GM18951 (cell line): ENCODE measurements around the gene COG8.

ENCODE experiments used
- POLR2A ChIP-seq: IDR thresholded peaks from 4 replicates; pipeline ENCODE4 v1.6.1; 2011; ENCODE audit warnings: mild to moderate bottlenecking; ENCODE audit not compliant: insufficient read length, insufficient read depth; ENCODE audit errors: extremely low read depth
- in situ Hi-C: fragments of 300-500 bp; cut with MboI; formaldehyde crosslinking; loops from one replicate; pipeline ENCODE4 v1.12.0; 2022; ENCODE audit warnings: low sequenced_read_pairs, mixed read lengths, inconsistent platforms; ENCODE audit not compliant: unreplicated experiment

The COG8 gene

DNA sequence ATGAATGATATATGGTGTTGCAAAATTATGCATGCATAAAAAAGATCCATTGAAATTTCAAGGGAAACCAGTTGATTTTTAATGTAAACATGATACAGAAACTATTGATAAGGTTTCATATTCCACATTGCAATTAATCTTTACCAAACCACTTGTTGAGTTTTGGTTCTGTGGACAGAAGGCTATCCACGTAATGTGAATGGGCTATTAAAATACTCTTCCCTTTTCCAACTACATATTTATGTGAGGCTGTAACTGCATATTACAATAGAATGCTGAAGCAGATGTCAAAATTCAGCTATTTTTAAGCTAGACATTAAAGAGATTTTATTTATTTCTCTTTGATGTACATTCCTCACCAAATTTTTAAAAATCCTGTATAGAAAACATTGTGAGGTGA lies 62.0 kb downstream of the COG8 start:
- no peak for TF ChIP-seq POLR2A
- in situ Hi-C loops: no loop called here
